B cell (primary cell): ENCODE data around the gene ZNF407. TPM values are rescaled to one million over a fixed set of nuclear protein-coding genes. Genes with fewer than 3 reads are reported as not detected.

Experiments
- ATAC-seq: fragments of 200-7000 bp; cut with Tn5 transposase; one replicate; pipeline ENCODE4 v1.10.0; 2021; ENCODE audit warnings: low read depth, mild to moderate bottlenecking, moderate number of reproducible peaks, moderate library complexity
- CTCF ChIA-PET: fragments of 350-600 bp; sonication (Branson Sonifier 250); formaldehyde crosslinking; loops from one replicate; lab custom pipeline; 2021; ENCODE audit warnings: antibody characterized with exemption, inconsistent platforms; lab: Charles Lee
- POLR2A ChIA-PET: fragments of 350-600 bp; sonication (Branson Sonifier 250); formaldehyde crosslinking; loops from one replicate; lab custom pipeline; 2021; ENCODE audit warnings: antibody characterized with exemption; lab: Charles Lee
- DNase-seq: peaks from one replicate; pipeline ENCODE4 v3.0.0; 2013
- H2AFZ ChIP-seq: 2 replicates; pipeline ENCODE4 v1.6.1; 2012; ENCODE audit warnings: mild to moderate bottlenecking, low read depth, low read length; ENCODE audit not compliant: insufficient read depth, poor library complexity, severe bottlenecking
- H3K27ac ChIP-seq, 2 donors: 1 replicate in 1 of 2; 2 replicates in 1 of 2; pipeline ENCODE4 v1.5.1; 2012 to 2013; ENCODE audit warnings: low read length in 2 of 2, mild to moderate bottlenecking in 2 of 2, moderate library complexity in 1 of 2
- H3K27me3 ChIP-seq, 4 experiments: fragments of 200-600 bp in 1 of 4; sonication (generic) in 1 of 4; replicated peaks in 1 of 4; 1 replicate in 2 of 4; 2 replicates in 2 of 4; pipeline versions ENCODE4 v1.6.1 to v1.7.0; 2013 to 2016; ENCODE audit warnings: low read length in 3 of 4, mild to moderate bottlenecking in 2 of 4, mixed read lengths in 1 of 4, moderate library complexity in 1 of 4; ENCODE audit not compliant: insufficient read depth in 4 of 4, control insufficient read depth in 3 of 4; ENCODE audit errors: control extremely low read depth in 1 of 4
- H3K36me3 ChIP-seq, 2 experiments: replicated peaks in 1 of 2; 1 replicate in 1 of 2; 2 replicates in 1 of 2; pipeline versions ENCODE4 v1.6.1 to v1.7.1; 2013; ENCODE audit warnings: low read length in 1 of 2; ENCODE audit not compliant: insufficient read depth in 2 of 2, control insufficient read depth in 1 of 2; ENCODE audit errors: control extremely low read depth in 1 of 2, extremely low read depth in 1 of 2
- H3K4me1 ChIP-seq, 2 donors: fragments of 200-600 bp in 1 of 2; sonication (generic) in 1 of 2; 1 replicate in 1 of 2; 2 replicates in 1 of 2; pipeline versions ENCODE4 v1.5.1 to v1.6.1; 2013 to 2017; ENCODE audit warnings: low read length in 2 of 2; ENCODE audit not compliant: control insufficient read depth in 2 of 2, insufficient read depth in 2 of 2
- H3K4me2 ChIP-seq: replicated peaks from 2 replicates; pipeline ENCODE3; 2012; ENCODE audit warnings: mild to moderate bottlenecking, low read depth, low read length; ENCODE audit not compliant: poor library complexity, severe bottlenecking
- H3K4me3 ChIP-seq, 5 experiments: fragments of 200-600 bp in 1 of 5; sonication (generic) in 1 of 5; 1 replicate in 3 of 5; 2 replicates in 2 of 5; pipeline versions ENCODE4 v1.5.1 to v1.7.0; 2011 to 2016; ENCODE audit warnings: low read length in 4 of 5, mild to moderate bottlenecking in 4 of 5, low read depth in 2 of 5, control low read depth in 1 of 5, moderate library complexity in 1 of 5; ENCODE audit not compliant: insufficient read depth in 1 of 5; ENCODE audit errors: control extremely low read depth in 1 of 5, extremely low read depth in 1 of 5
- H3K79me2 ChIP-seq: fragments of 200-600 bp; sonication (generic); one replicate; pipeline ENCODE4 v1.6.0; 2016; ENCODE audit warnings: low read length; ENCODE audit not compliant: control insufficient read depth, insufficient read depth
- H3K9ac ChIP-seq: fragments of 200-600 bp; sonication (generic); 2 replicates; pipeline ENCODE4 v1.6.1; 2017; ENCODE audit warnings: mild to moderate bottlenecking, low read length, moderate library complexity
- H3K9me3 ChIP-seq, 3 donors: one replicate each; pipeline versions ENCODE4 v1.6.1 to v1.7.1; 2013; ENCODE audit warnings: low read length in 2 of 3; ENCODE audit not compliant: control insufficient read depth in 2 of 3, insufficient read depth in 1 of 3; ENCODE audit errors: control extremely low read depth in 1 of 3
- H4K20me1 ChIP-seq: 2 replicates; pipeline ENCODE4 v1.6.0; 2012; ENCODE audit warnings: mild to moderate bottlenecking, low read length; ENCODE audit not compliant: insufficient read depth, control insufficient read depth, poor library complexity, severe bottlenecking
- H3K27ac Mint-ChIP-seq: one replicate; pipeline ENCODE4 v1.8.0; 2021; ENCODE audit warnings: mixed read lengths
- H3K27me3 Mint-ChIP-seq: one replicate; pipeline ENCODE4 v1.8.0; 2021; ENCODE audit warnings: mixed read lengths
- H3K4me1 Mint-ChIP-seq: one replicate; pipeline ENCODE4 v1.8.0; 2021; ENCODE audit warnings: mixed read lengths
- H3K4me3 Mint-ChIP-seq: one replicate; pipeline ENCODE4 v1.8.0; 2021; ENCODE audit warnings: mixed read lengths
- H3K9me3 Mint-ChIP-seq: one replicate; pipeline ENCODE4 v1.8.0; 2022; ENCODE audit warnings: mixed read lengths; ENCODE audit not compliant: insufficient read depth
- CTCF ChIP-seq: fragments of 200-600 bp; IDR thresholded peaks from one replicate; pipeline ENCODE4 v1.8.0; 2022; ENCODE audit warnings: antibody characterized with exemption, mild to moderate bottlenecking
- EZH2 ChIP-seq: IDR thresholded peaks from 2 replicates; pipeline ENCODE4 v1.6.1; 2012; ENCODE audit warnings: borderline replicate concordance, low read depth, mild to moderate bottlenecking, moderate library complexity, low read length; ENCODE audit not compliant: insufficient read depth, poor library complexity, severe bottlenecking
- WGBS: methylation state at CpG from one replicate; pipeline ENCODE4 v1.1.5; 2013; ENCODE audit warnings: missing lambda C conversion rate; ENCODE audit not compliant: insufficient coverage; 5-methylcytosine and 5-hydroxymethylcytosine counted together
- intact Hi-C: fragments of 100-400 bp; cut with micrococcal nuclease; formaldehyde crosslinking; loops from one replicate; pipeline ENCODE4 v1.10.0; 2022
- polyA plus RNA-seq: library from polyadenylated mRNA; depleted of rRNA; stranded (reverse); fragments of >200 nt; gene quantifications from 2 replicates; pipeline ENCODE4 v1.2.3, GENCODE V29; 2012
- total RNA-seq, 2 donors: library from RNA; stranded (reverse); fragments of 120-200 nt in 1 of 2; gene quantifications; 1 replicate in 1 of 2; 2 replicates in 1 of 2; pipeline versions ENCODE4 v1.2.3 to v1.2.4, GENCODE V29; 2013 to 2022

The ZNF407 gene
- total and polyA plus RNA-seq, 2 donors (not counting 1 experiment from before 2014, with no cell fraction given) = 4.5 to 37.1 TPM

GRCh38 chr18:74695170-74695569 is 97.5 kb downstream of the ZNF407 start:
- H3K27ac ChIP-seq = no peak overlapping the region
- no peak for ATAC-seq
- no peak overlapping the region for H3K27ac Mint-ChIP-seq
- no peak overlapping the region for H3K4me3 ChIP-seq
- H3K9me3 ChIP-seq = peaks cover 0 to 7% (median 0%) of the 10 kb centered on the region in 3 donors
- no peak overlapping the region for H3K9ac ChIP-seq
- H3K27me3 ChIP-seq = no peaks in the 10 kb centered on the region
- H2AFZ ChIP-seq = no peak overlapping the region
- no peaks in the 10 kb centered on the region for H3K79me2 ChIP-seq
- DNase-seq = no peak
- CTCF ChIA-PET = no interaction called here
- no peaks in the 10 kb centered on the region for H3K9me3 Mint-ChIP-seq
- H3K4me2 ChIP-seq = no peak overlapping the region
- POLR2A ChIA-PET = no interaction called here
- 100% methylated on average over 3 of the region's 5 CpGs for WGBS
- no peaks in the 10 kb centered on the region for H3K36me3 ChIP-seq
- intact Hi-C loops = no loop called here
- TF ChIP-seq EZH2 (no peak), CTCF (no peak)
- no peaks in the 10 kb centered on the region for H3K4me1 ChIP-seq
- H3K4me3 Mint-ChIP-seq = no peak overlapping the region
- no peaks in the 10 kb centered on the region for H3K4me1 Mint-ChIP-seq
- no peaks in the 10 kb centered on the region for H3K27me3 Mint-ChIP-seq
- H4K20me1 ChIP-seq = no peaks in the 10 kb centered on the region

GRCh38 chr18:74698881-74699280 is 101.2 kb downstream of the ZNF407 start:
- Histone ChIP-seq H4K20me1 (no peaks in the 10 kb centered on the region), H3K36me3 (no peaks in the 10 kb centered on the region), H3K4me2 (no peak overlapping the region), H3K4me1 (no peaks in the 10 kb centered on the region), H3K9ac (no peak overlapping the region), H3K27ac (no peak overlapping the region), H2AFZ (no peak overlapping the region), H3K27me3 (no peaks in the 10 kb centered on the region), H3K4me3 (no peak overlapping the region), H3K9me3 (no peaks in the 10 kb centered on the region), H3K79me2 (no peaks in the 10 kb centered on the region)
- Mint-ChIP-seq H3K9me3 (no peaks in the 10 kb centered on the region), H3K4me3 (no peak overlapping the region), H3K27ac (no peak overlapping the region), H3K27me3 (no peaks in the 10 kb centered on the region), H3K4me1 (no peaks in the 10 kb centered on the region)
- ChIA-PET POLR2A (no interaction called here), CTCF (no interaction called here)
- 100% methylated on average over 1 of the region's 4 CpGs for WGBS
- TF ChIP-seq EZH2 = no peak
- no peak for ATAC-seq
- intact Hi-C loops = no loop called here
- no peak for DNase-seq
